OCI-LY7 (cell line): ENCODE results near the gene MOCS3. TPM values are rescaled to one million over a fixed set of nuclear protein-coding genes. Genes with fewer than 3 reads are reported as not detected.

Source experiments
- BruUV-seq: library from RNA; stranded (reverse); fragments of 400-500 nt; replicated peaks from 2 replicates; lab custom pipeline; 2021; lab: Mats Ljungman, UMichigan
- CTCF ChIA-PET: fragments of 300-600 bp; sonication (Branson Sonifier 250); formaldehyde crosslinking; loops from one replicate; lab custom pipeline; 2022; ENCODE audit warnings: antibody characterized with exemption; ENCODE audit not compliant: unreplicated experiment; lab: Charles Lee
- POLR2A ChIA-PET: fragments of 300-600 bp; sonication (Branson Sonifier 250); formaldehyde crosslinking; loops from one replicate; lab custom pipeline; 2022; ENCODE audit warnings: antibody characterized with exemption; lab: Charles Lee
- DNase-seq: peaks from one replicate; pipeline ENCODE4 v3.0.0-alpha.2; 2015; ENCODE audit warnings: low spot score
- H2AFZ ChIP-seq: fragments of 200-600 bp; sonication (generic), shearing (Covaris generic); 2 replicates; pipeline ENCODE4 v1.6.1; 2014; ENCODE audit warnings: mild to moderate bottlenecking, antibody characterized with exemption, low read length, moderate library complexity
- H3K27ac ChIP-seq: fragments of 200-600 bp; sonication (generic); 2 replicates; pipeline ENCODE4 v1.5.1; 2014; ENCODE audit warnings: mixed run types, low read depth, mild to moderate bottlenecking, moderate library complexity, low read length, inconsistent platforms; ENCODE audit not compliant: poor library complexity, severe bottlenecking
- H3K36me3 ChIP-seq: fragments of 200-600 bp; sonication (generic); 2 replicates; pipeline ENCODE4 v1.6.1; 2014; ENCODE audit warnings: mild to moderate bottlenecking, antibody characterized with exemption, low read length, moderate library complexity, mixed read lengths; ENCODE audit not compliant: insufficient read depth
- H3K4me1 ChIP-seq: fragments of 200-600 bp; sonication (generic); 2 replicates; pipeline ENCODE4 v1.5.1; 2014; ENCODE audit warnings: mild to moderate bottlenecking, low read length; ENCODE audit not compliant: insufficient read depth, poor library complexity, severe bottlenecking
- H3K4me2 ChIP-seq: fragments of 200-600 bp; sonication (generic); 2 replicates; pipeline ENCODE4 v1.6.1; 2014; ENCODE audit warnings: mild to moderate bottlenecking, low read length
- H3K4me3 ChIP-seq: fragments of 200-600 bp; sonication (generic); 2 replicates; pipeline ENCODE4 v1.5.1; 2014; ENCODE audit warnings: mild to moderate bottlenecking, low read depth, low read length; ENCODE audit not compliant: poor library complexity, severe bottlenecking
- H3K79me2 ChIP-seq: fragments of 200-600 bp; sonication (generic); 2 replicates; pipeline ENCODE4 v1.6.1; 2016; ENCODE audit warnings: low read depth, mild to moderate bottlenecking, low read length, moderate library complexity, mixed read lengths; ENCODE audit not compliant: insufficient read depth
- H3K9me2 ChIP-seq: fragments of 200-600 bp; sonication (generic); 2 replicates; pipeline ENCODE4 v1.6.1; 2016; ENCODE audit warnings: mild to moderate bottlenecking, low read length, mixed read lengths; ENCODE audit not compliant: insufficient read depth
- H3K9me3 ChIP-seq: fragments of 200-600 bp; sonication (generic); 2 replicates; pipeline ENCODE4 v1.6.1; 2014; ENCODE audit warnings: mild to moderate bottlenecking, mixed run types, low read length, mixed read lengths
- H4K20me1 ChIP-seq: fragments of 200-600 bp; sonication (generic); 2 replicates; pipeline ENCODE4 v1.6.1; 2014; ENCODE audit warnings: mild to moderate bottlenecking, antibody characterized with exemption, low read length, moderate library complexity, mixed read lengths; ENCODE audit not compliant: insufficient read depth
- EZH2phosphoT487 ChIP-seq: fragments of 200-600 bp; sonication (generic); IDR thresholded peaks from 2 replicates; pipeline ENCODE4 v1.6.1; 2018; ENCODE audit warnings: low read depth, borderline replicate concordance, mild to moderate bottlenecking, mixed run types, antibody characterized with exemption, low read length, moderate library complexity, mixed read lengths
- intact Hi-C: fragments of 100-400 bp; cut with micrococcal nuclease; formaldehyde crosslinking; loops from one replicate; pipeline ENCODE4 v1.10.0; 2022; ENCODE audit not compliant: unreplicated experiment
- total RNA-seq, 2 experiments: library from RNA; depleted of rRNA in 1 of 2; stranded (reverse); fragments of >200 nt in 1 of 2; shearing (Covaris generic) in 1 of 2; gene quantifications; 2 replicates each; pipeline ENCODE4 v1.2.3, GENCODE V29; 2014 to 2022
- TF ChIP-seq, protein P1 (sequence below): fragments of 200-600 bp; sonication (generic); conservative IDR thresholded peaks from 2 replicates; pipeline ENCODE4 v1.5.1; 2014; ENCODE audit warnings: mild to moderate bottlenecking, antibody characterized with exemption, low read length, moderate library complexity, mixed read lengths

Gene MOCS3
- total RNA-seq, 2 experiments from 2014 or later, result 5.8 to 7.7 TPM

DNA sequence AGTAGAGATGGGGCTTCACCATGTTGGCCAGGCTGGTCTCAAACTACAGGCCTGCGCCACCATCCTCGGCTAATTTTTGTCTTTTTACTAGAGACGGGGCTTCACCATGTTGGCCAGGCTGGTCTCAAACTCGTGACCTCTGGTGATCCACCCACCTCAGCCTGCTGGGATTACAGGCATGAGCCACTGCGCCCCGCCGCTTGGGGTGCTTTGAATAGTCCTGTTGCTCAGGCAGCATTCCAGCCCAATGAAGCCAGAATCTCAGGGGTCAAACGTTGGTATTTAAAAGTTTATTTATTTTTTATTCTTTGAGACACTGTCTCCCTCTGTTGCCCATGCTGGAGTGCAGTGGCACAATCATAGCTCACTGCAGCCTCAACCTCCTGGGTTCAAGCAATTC, 11.3 kb downstream of the MOCS3 start:
- Histone ChIP-seq H3K27ac (no peak overlapping the region), H3K9me2 (no peaks in the 10 kb centered on the region), H3K9me3 (no peaks in the 10 kb centered on the region), H3K79me2 (no peaks in the 10 kb centered on the region), H3K4me1 (no peaks in the 10 kb centered on the region), H4K20me1 (no peaks in the 10 kb centered on the region), H2AFZ (no peak overlapping the region), H3K4me3 (no peak overlapping the region), H3K36me3 (no peaks in the 10 kb centered on the region), H3K4me2 (no peak overlapping the region)
- no TSS peak for BruUV-seq
- intact Hi-C loops, result no loop called here
- CTCF ChIA-PET, result no interaction called here
- DNase-seq, result no peak
- TF ChIP-seq EZH2phosphoT487, result no peak
- TF ChIP-seq, protein P1, sequence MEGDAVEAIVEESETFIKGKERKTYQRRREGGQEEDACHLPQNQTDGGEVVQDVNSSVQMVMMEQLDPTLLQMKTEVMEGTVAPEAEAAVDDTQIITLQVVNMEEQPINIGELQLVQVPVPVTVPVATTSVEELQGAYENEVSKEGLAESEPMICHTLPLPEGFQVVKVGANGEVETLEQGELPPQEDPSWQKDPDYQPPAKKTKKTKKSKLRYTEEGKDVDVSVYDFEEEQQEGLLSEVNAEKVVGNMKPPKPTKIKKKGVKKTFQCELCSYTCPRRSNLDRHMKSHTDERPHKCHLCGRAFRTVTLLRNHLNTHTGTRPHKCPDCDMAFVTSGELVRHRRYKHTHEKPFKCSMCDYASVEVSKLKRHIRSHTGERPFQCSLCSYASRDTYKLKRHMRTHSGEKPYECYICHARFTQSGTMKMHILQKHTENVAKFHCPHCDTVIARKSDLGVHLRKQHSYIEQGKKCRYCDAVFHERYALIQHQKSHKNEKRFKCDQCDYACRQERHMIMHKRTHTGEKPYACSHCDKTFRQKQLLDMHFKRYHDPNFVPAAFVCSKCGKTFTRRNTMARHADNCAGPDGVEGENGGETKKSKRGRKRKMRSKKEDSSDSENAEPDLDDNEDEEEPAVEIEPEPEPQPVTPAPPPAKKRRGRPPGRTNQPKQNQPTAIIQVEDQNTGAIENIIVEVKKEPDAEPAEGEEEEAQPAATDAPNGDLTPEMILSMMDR, result no peak
- POLR2A ChIA-PET, result no interaction called here

DNA sequence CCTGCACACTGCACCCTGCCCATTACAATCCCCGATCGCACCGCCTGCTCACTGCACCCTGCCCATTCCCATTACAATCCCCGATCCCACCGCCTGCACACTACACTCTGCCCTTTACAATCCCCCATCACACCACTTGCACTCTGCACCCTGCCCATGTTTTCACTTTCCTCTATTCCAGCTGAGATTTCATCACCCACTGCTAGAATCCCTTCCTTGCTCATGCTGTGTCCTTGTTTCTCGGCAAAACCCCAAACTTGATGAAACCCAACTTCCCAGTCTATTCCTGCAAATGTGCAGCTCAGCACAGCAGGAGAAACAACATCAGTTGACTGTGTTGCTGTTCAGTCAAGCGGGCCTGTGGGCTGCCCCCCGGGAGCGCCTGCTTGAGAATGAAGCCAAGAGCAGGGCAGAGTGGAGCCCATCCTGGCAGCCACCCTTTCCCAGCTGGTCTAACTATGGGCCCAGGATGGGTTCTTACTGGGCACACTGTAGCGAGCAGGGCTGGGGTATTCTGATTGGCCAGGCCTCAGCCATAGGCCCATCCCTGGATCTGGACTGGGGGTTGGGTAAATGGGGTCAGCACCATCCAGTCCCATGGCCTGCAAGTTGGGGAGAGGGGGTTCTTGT, 17.2 kb downstream of the MOCS3 start:
- H3K9me3 ChIP-seq, result no peaks in the 10 kb centered on the region
- CTCF ChIA-PET, result no interaction called here
- no peaks in the 10 kb centered on the region for H3K36me3 ChIP-seq
- intact Hi-C loops, result no loop called here
- no peaks in the 10 kb centered on the region for H3K9me2 ChIP-seq
- no peak for DNase-seq
- POLR2A ChIA-PET, result no interaction called here
- H3K4me1 ChIP-seq, result no peaks in the 10 kb centered on the region
- H4K20me1 ChIP-seq, result no peaks in the 10 kb centered on the region
- H2AFZ ChIP-seq, result no peak overlapping the region
- no peaks in the 10 kb centered on the region for H3K79me2 ChIP-seq
- no TSS peak for BruUV-seq
- no peak overlapping the region for H3K27ac ChIP-seq
- no peak for TF ChIP-seq EZH2phosphoT487
- TF ChIP-seq, protein P1, result no peak
- H3K4me2 ChIP-seq, result no peak overlapping the region
- no peak overlapping the region for H3K4me3 ChIP-seq
